A673 (cell line): ENCODE data around the gene NEMF.

Source experiments
- CTCF ChIP-seq: fragments of 300-800, 200-600 bp; sonication (generic); conservative IDR thresholded peaks from 2 replicates; pipeline ENCODE4 v1.5.1; 2017; ENCODE audit warnings: low read depth, mild to moderate bottlenecking, antibody characterized with exemption, low read length, moderate library complexity, mixed read lengths
- EZH2 ChIP-seq: fragments of 200-600 bp; sonication (generic); IDR thresholded peaks from 2 replicates; pipeline ENCODE4 v1.6.1; 2017; ENCODE audit warnings: borderline replicate concordance, low read depth, mild to moderate bottlenecking, mixed read lengths, antibody characterized with exemption, low read length; ENCODE audit not compliant: poor library complexity, severe bottlenecking

- no peak; the same call in 1 of the 2 replicates for TF ChIP-seq CTCF
- no peak for TF ChIP-seq EZH2
Observed at GRCh38 chr14:49892636-49893308, 40.2 kb upstream of the NEMF start, which contains the start of gene ARF6.
